ENCODE results near the gene ATP1B3.
"Not testable (repeated sequence)": the region's sequence is repeated elsewhere in the genome, so short reads cannot be mapped to it uniquely, and the experiment has no call there.

ATP1B3 gene

DNA sequence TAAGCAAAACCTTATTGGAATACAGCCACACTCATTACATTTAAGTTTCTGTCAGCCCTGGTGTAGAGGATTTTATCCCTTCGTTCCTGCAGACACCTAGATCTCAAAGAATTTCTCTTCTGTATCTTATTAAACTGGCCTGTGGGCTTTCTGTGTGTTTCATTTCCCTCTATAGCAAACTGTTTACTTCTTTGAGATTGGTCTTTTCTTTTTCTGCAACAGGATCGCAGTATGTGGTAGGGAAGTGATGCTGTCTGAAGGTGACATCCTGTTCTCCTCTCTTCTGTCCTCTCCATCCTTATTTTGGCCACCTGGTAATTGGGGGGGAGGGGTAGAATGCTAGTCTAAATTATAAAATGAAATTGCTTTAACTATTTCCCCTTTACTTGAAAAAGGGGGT, 25.5 kb downstream of the ATP1B3 start:
- FAIRE-seq (no peak), DNase-seq (ENCODE audit: insufficient read length, low spot score) (no peak)

DNA sequence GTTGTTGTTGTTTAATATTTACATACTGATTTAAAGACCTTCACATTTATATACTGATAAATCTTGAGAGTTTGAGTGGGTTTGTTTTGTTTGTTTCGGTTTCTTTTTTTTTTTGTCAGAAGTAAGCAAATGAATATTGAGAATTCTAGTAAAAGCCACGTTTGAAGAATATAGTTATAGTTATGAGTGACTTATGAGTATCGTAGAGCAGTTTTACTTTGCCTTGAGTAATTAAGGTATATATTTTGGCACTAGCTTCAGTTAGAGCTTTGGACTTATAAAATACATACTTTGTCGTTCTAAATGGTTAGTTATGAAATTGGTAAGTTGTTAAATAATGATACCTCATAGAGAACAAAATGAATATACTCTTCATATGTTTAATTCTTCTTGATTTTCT, 27.8 kb downstream of the ATP1B3 start:
- FAIRE-seq: no peak
- DNase-seq (ENCODE audit: insufficient read length, low spot score): no peak

DNA sequence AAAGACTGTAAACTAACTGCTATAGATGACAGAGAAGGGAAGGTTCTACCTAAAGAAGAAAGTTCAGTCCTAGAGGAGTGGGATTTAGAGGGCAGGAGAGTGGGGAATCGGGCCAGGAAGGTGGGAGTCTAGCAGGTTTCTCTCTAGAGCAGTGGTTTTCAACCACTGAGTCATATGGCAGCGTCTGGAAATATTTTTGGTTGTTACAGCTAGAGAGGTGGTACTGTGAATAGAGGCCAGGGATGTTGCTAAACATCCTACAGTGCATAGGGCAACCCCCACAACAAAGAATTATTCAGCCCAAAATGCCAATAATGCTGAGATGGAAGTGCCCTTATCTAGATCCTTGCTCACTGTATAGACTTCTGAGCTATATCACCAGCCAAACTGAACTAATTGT, 28.7 kb downstream of the ATP1B3 start:
- DNase-seq (ENCODE audit: insufficient read length, low spot score) (no peak), FAIRE-seq (no peak)

DNA sequence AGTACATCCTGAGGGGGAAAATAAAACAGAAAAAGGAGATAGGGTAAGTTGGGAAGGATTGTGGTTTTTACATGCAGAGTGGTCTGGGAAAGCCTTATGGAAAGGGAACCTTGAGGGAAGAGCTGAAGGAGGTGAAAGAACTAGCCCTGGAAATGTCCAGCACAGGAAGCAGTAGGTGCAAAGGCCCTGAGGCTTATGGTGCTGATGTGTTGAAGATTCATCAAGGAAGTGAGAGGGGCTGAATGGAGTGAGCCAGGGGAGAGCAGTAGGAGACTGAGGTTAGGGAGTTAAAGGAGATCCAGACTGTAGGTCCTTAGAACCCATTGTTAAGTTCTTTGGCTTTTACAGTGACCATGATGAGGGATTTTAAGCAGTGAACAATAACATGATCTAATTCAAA, 33.0 kb downstream of the ATP1B3 start:
- FAIRE-seq: no peak
- DNase-seq (ENCODE audit: insufficient read length, low spot score): no peak

DNA sequence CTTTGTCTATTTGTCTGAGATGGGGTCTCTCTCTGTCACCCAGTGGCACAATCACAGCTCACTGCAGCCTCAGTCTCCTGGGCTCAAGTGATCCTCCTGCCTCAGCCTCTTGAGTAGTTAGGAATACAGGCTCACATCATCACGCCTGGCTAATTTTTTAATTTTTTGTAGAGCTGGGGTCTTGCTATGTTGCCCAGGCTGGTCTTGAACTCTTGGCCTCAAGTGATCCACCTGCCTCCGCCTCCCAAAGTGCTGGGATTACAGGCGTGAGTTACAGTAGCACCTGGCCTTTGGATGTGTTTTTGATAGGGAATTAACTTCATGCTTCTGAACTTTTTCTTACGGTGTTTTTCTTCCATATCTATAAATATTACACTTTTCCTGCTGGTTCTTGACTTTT, 33.5 kb downstream of the ATP1B3 start:
- DNase-seq (ENCODE audit: insufficient read length, low spot score); FAIRE-seq: not testable (repeated sequence)

DNA sequence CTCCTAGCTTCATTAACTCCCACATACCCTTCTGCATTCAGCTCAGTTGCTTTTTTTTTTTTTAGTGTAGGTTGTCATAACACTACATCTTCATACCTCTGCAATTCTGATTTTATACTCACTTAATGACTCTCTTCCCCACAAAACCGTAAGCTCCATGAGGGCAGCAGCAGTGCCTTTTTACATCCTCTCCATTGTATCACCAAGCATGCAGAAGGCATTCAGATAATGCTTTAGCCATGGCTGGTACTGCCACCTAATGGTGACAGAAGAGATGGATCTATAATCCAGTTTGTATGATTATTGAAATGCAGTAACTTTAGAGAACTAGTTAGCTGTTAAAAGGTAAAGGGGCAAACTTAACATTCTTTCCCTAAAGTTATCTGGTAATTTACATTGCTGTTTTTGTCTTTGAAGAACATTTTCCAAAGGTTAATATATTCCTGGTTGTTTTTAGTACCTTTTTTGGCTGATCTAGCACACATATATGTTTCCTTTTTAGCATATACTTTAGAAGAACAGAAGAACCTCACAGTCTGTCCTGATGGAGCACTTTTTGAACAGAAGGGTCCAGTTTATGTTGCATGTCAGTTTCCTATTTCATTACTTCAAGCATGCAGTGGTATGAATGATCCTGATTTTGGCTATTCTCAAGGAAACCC, 36.8 kb downstream of the ATP1B3 start:
- no peak for DNase-seq (ENCODE audit: insufficient read length, low spot score)
- FAIRE-seq: peak; percentile 76

DNA sequence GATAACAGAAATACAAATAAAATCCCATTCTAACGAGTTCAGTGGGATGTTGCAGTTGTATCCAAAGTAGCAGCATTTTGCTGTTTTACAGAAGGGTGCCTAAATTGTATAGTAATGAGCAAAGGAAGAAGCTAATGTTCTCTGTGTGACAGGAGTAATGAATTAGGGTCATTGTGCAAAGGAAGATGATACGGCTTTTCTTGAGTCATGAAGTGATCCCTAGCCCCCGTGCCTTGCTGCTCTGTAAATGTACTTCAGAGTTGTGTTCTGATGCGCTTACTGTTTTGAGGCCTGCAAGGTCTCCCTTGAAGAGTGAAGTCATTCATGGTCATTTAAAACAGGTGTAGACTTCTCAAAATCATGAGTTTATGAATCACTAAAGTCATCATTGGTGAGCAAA, 37.9 kb downstream of the ATP1B3 start:
- FAIRE-seq (no peak), DNase-seq (ENCODE audit: insufficient read length, low spot score) (no peak)

DNA sequence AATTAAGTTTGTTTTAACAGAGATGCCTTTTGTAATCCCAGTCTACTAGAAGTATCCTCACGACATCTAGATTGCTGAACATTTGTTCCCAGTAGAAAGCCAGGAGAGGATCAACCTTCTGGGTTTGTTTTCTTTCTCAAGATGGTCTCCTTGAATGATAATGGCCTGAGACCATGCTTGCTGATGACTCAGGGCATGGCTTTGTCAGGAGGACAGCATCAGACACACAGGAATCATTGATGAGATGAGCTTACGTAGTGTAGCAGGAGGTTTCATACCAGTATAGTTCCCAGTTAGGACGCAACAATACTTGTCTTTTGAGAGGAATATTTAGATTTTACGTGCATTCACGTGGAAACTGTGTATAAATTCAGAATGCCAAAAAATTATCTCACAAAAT, 38.6 kb downstream of the ATP1B3 start:
- no peak for FAIRE-seq
- DNase-seq (ENCODE audit: insufficient read length, low spot score): no peak

DNA sequence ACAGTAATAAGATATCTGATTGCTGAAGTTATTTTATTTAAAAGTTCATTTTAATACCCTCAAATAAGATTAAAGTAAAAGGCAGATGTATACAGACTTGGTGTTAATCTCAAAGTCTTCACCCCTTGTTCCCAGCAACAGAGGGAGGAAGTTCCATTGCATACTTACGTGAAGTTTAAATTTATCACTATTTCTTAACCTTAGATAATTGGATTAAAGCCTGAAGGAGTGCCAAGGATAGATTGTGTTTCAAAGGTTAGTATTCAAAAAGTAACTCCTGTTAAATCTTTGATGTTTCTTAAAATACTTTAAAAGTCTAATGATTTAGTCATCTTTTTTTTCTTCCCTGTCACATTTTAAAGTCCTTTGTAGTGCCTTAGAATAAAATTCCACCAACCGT, 39.3 kb downstream of the ATP1B3 start:
- FAIRE-seq: no peak

DNA sequence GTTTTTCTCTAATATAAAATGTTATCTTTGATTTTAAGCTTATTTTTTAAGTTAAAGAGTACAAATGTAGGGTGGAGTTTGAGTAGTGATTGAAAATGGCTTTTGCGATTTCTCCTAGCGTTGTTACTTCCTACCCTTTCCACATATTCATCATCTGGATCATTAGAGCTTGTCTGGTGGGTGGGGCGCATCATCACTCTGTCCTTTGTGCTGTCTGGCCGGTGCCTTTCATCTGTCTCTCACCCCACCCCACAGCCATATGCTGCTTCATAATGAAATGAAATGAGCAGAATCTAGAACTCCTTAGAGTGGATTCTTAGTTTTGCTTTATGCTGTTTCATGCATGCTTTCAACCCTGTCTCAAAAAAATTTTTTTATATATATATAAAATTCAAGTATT, 44.3 kb downstream of the ATP1B3 start:
- no peak for FAIRE-seq
- DNase-seq (ENCODE audit: insufficient read length, low spot score): no peak

More for the DNA sequence above, 39.3 kb downstream of the ATP1B3 start:
- no peak for DNase-seq (ENCODE audit: insufficient read length, low spot score)

DNA sequence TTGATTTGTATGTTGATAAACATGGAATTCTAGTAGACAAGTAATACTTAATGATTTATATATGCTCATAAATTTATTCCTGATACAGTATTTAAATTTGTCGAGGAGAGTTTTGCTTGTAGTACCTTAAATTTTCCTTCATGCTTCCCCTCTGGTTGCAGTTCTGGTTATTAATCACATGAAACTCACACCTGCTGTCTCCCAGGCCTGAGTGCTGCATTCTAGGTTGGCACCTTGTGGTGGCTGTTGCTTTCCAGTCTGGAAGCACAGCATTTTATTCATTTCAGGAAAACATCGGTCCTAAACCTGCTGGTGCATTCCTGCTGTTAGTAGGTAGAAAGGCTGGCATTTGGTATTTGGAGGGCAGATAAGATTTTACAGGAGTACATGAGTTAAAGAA, 44.9 kb downstream of the ATP1B3 start:
- no peak for DNase-seq (ENCODE audit: insufficient read length, low spot score)
- FAIRE-seq: no peak

DNA sequence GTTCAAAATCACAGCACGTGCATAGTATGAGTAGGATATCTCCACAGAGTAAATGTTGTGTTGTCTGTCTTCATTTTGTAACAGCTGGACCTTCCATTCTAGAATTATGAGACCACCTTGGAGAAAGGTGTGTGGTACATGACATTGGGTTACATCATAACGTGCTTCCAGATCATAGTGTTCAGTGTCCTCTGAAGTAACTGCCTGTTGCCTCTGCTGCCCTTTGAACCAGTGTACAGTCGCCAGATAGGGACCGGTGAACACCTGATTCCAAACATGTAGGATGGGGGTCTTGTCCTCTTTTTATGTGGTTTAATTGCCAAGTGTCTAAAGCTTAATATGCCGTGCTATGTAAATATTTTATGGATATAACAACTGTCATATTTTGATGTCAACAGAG, 49.2 kb downstream of the ATP1B3 start:
- FAIRE-seq; DNase-seq (ENCODE audit: insufficient read length, low spot score): not testable (repeated sequence)

DNA sequence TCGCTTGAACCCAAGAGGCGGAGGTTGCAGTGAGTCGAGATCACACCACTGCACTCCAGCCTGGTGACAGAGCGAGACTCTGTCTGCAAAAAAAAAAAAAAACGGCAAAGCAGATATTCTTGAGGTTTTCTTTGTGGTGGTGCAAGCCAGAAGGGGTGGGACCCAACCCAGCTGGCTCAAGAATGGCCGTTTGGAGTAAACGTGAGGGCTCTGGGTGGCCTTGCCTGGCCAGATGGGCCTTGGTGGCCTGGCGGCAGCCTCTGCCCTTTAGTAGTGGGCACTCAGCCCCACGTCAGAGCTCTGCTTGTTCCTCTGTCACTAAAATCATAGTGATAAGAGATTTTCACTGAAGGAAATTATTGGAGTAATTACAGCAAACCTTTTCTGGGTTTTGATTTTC, 50.5 kb downstream of the ATP1B3 start:
- DNase-seq (ENCODE audit: insufficient read length, low spot score): no peak
- no peak for FAIRE-seq

DNA sequence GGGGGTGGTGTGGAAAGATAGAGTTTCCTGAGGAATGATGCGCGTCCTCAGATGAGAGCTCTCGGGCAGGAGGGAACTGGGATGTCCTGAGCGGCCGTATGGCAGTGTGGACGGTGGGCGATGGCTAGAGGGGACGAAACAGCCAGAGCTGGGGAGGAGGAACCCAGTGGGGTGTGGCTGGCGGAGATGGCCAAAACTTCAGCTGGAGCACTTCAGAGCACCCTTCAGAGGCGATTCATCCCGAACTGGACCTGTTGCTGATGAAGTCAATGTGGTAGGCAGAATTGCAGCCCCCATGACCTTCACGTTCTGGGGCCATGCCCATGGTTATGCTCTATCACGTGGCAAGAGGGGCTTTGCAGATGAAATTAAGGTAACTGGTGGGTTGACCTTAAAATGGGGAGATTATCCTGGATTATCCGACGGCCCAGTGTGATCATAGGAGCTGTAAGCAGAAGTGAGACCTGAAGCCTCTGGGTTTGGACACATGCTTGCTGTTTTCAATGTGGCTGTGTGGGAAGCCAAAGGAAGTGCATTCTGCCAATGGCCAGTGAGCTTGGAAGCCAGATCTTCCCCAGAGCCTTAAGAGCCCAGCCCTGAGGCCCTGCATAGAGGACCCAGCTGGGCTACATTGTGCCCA, 52.3 kb downstream of the ATP1B3 start:
- no peak for DNase-seq (ENCODE audit: insufficient read length, low spot score)
- FAIRE-seq: no peak

DNA sequence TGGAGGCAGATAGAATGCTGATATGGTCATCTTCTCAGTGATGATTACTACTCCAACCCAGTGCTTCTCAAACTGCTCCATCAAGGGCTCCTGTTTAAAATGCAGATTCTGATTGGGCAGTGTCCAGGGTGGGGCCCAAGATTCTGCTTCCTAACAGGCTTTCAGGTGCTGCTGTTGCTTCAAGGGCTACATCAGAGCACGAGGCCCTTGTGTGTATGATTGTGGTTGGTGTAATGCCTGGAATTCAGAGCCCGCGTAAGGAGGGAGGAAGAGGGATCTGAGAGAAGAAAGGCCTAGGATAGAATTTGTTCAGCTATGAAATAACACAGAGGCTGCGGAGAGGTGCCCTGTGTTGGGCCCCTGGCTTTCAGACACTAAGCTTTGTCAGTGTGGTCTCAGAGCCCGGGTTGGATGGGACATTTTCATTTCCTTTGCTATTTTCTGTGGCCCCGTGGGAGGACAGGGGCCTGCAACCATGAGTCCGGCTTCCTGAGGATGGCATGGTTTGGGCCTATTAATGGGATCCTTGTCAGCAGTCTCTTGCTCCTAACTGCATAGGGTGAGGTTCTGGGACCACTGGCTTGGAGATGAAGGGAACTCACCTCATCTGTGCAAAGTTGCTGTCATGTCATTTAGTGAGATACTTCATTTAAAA, 53.0 kb downstream of the ATP1B3 start:
- FAIRE-seq (no peak), DNase-seq (ENCODE audit: insufficient read length, low spot score) (no peak)

DNA sequence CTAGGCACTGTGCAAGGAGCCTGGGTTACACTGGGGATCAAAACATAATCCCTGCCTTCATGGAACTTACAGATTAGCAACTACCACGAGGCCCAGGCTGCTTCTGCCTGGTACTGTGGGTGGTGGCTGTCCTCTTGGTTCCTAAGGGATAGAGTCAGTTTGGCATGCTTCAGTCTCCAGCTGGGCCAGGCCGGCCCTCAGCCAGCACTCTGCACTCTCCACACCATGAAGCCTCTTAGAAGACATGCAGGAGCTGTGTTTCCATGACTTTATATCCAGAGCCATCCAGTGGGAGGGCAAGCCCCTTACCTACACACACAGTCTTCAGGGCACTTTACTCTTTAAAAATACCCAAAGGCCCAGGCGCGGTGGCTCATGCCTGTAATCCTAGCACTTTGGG, 54.4 kb downstream of the ATP1B3 start:
- no peak for FAIRE-seq
- no peak for DNase-seq (ENCODE audit: insufficient read length, low spot score)

DNA sequence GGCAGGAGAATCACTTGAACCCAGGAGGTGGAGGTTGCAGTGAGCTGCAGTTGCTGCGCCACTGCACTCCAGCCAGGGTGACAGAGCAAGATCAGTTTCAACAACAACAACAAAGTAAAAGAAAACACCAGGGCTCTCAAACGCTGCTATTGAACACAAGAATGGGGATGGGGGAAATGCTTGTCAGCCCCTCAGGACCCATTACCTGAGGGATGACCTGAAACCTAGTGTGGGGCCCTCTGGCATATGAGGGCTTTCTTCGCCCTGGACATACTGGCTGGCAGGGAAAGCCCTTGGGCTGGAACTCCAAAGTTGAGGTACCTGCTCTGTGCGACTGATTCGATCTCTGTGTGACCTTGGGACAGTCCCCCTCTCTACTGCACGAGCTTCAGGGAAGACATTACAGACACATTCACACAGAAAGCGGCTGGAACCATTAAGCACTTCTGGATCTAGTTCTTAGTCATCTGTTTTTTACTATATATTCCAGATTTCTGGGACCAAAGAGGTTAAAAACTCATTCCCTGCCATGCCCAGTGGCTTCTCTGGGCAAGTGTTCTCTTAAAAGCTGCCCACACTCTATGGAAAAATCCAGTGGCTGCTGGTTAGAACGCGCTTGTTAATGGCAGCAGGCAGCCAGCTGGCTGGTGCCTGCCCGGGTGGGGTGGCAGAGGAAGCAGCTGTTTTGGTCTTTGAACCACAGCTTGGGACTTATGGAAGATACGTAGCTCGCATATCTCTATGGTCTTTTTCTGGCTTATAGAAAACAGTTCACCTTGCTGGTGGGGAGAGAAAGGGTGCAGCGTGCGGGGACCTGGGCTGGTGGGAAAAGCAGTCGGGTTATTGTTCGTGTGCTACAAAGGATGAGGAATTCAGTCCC, 57.2 kb downstream of the ATP1B3 start:
- no peak for FAIRE-seq
- DNase-seq (ENCODE audit: insufficient read length, low spot score): no peak

DNA sequence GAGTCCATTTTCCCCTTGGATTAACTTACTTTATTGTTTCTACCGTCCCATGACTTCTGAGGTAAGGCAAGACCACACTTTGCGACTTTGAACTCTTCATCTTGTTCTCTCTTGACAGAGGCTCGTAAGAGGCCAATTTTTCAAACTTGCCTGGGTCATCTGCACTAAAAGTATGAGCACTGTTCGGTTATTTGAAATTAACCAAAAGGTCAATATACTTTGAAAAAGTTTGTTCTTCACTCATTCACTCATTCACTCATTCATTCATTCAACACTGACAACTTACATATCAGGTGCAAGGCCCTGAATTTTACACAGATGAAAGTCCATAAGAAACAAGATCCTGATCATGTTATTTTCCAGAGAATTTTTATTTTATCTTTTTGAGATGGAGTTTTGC, 57.9 kb downstream of the ATP1B3 start:
- FAIRE-seq: no peak
- no peak for DNase-seq (ENCODE audit: insufficient read length, low spot score)

DNA sequence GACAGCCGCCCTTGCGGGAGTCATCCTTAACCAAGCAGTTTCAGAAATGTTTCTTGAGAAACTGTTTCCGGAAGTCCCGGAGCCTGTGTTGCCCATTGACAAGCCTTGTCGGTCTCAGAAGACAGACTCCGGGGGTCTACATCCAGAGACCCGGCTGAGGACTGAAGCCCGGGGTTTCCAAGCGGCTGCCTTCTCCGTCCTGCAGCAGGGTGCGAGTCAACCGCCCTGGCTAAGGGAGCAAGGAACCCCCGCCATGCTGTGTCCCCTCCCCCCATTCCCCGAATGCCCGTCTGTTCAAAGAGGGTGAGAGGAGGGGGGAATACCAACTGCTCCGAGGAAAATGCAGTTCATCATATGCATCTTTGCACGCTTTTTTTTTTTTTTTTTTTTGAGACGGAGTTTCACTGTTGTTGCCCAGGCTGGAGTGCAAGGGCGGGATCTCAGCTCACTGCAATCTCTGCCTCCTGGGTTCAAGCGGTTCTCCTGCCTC, 61.6 kb downstream of the ATP1B3 start:
- FAIRE-seq: no peak
- no peak for DNase-seq (ENCODE audit: insufficient read length, low spot score)

DNA sequence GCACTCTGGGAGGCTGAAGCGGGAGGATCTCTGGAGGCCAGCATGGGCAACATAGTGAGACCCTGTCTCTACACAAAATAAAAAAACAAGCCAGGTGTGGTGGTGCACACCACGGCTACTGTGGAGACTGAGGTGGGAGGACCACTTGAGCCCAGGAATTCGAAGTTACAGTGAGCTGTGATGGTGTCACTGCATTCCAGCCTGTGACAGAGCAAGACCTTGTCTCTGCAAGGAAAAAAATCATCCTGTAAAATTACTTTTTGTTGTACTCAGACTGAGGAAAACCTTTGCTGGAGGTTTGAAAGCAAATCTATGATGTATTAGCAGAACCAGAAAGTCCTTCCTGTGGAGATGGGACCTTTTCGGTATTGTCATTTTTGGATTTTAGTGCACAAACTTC, 63.3 kb downstream of the ATP1B3 start:
- FAIRE-seq: no peak
- no peak for DNase-seq (ENCODE audit: insufficient read length, low spot score)

DNA sequence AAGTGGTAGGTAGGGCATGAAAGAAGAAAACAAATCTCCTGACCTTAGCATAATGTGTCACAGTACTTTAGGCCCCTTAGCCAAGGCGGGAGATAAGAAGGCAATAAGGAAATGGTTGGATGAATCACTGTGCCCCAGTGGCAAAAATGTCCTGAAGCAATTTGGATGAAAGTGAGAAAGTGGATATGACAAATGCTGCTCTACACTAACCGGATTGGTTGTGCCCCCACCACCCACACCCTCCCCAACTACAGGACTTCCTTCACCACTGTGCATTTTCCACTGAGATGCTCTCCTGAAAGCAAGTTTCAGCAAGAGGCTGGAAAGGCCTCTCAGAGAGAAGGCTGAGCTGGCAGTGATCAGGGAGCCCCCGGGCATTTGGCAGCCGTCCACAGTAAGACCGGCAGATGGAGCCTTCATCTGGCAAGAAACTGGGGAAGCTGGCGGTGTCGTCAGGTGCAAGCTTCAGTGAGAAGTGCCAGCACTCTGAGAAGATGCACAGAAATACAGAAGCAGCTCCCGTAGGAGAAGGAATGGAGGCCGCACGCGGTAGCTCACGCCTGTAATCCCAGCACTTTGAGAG, 63.8 kb downstream of the ATP1B3 start:
- DNase-seq (ENCODE audit: insufficient read length, low spot score) (no peak), FAIRE-seq (no peak)

All from GM19239 (cell line).